GM20000 (cell line): ENCODE data around the gene SMIM44.
"Not testable (repeated sequence)": the region's sequence is repeated elsewhere in the genome, so short reads cannot be mapped to it uniquely, and the experiment has no call there.

Source experiments
- DNase-seq: peaks from one replicate; pipeline ENCODE4 v3.0.0; 2012; ENCODE audit warnings: low spot score
- TF ChIP-seq, protein P1 (sequence below): IDR thresholded peaks from 2 replicates; pipeline ENCODE4 v1.5.1; 2012; ENCODE audit warnings: mild to moderate bottlenecking, control low read depth; ENCODE audit errors: extremely low read depth, missing control alignments

SMIM44 gene

DNA sequence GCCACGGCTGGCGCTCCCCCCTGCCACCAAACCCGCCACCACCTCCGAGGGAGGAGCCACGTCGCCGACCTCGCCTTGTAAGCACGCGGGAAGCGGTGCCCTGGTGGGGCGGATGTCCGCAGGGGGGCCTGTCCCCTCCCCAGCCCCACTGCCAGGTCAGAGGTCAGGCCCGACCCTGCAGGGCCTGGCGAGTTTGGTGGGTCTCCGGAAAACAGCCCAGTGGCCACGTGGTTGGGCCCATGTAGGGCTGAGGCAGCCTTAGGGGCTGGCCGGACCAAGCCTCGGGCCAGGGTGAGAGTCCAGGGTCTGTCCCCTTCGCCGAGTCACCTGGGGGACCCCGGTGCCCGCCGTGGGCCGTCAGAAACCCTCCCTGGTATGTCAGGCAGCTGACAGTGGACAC, 29.4 kb downstream of the SMIM44 start:
- no peak for DNase-seq
- TF ChIP-seq, protein P1, sequence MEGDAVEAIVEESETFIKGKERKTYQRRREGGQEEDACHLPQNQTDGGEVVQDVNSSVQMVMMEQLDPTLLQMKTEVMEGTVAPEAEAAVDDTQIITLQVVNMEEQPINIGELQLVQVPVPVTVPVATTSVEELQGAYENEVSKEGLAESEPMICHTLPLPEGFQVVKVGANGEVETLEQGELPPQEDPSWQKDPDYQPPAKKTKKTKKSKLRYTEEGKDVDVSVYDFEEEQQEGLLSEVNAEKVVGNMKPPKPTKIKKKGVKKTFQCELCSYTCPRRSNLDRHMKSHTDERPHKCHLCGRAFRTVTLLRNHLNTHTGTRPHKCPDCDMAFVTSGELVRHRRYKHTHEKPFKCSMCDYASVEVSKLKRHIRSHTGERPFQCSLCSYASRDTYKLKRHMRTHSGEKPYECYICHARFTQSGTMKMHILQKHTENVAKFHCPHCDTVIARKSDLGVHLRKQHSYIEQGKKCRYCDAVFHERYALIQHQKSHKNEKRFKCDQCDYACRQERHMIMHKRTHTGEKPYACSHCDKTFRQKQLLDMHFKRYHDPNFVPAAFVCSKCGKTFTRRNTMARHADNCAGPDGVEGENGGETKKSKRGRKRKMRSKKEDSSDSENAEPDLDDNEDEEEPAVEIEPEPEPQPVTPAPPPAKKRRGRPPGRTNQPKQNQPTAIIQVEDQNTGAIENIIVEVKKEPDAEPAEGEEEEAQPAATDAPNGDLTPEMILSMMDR: no peak

DNA sequence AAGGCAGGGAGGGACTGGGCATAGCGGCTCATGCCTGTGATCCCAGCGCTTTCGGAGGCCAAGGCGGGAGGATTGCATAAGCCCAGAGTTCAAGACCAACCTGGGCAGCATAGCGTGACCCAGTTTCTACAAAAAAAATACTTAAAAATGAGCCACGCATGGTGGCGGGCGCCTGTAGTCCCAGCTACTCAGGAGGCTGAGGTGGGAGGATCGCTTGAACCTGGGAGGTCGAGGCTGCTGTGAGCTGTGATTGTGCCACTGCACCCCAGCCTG, 30.4 kb downstream of the SMIM44 start:
- DNase-seq: not testable (repeated sequence)

DNA sequence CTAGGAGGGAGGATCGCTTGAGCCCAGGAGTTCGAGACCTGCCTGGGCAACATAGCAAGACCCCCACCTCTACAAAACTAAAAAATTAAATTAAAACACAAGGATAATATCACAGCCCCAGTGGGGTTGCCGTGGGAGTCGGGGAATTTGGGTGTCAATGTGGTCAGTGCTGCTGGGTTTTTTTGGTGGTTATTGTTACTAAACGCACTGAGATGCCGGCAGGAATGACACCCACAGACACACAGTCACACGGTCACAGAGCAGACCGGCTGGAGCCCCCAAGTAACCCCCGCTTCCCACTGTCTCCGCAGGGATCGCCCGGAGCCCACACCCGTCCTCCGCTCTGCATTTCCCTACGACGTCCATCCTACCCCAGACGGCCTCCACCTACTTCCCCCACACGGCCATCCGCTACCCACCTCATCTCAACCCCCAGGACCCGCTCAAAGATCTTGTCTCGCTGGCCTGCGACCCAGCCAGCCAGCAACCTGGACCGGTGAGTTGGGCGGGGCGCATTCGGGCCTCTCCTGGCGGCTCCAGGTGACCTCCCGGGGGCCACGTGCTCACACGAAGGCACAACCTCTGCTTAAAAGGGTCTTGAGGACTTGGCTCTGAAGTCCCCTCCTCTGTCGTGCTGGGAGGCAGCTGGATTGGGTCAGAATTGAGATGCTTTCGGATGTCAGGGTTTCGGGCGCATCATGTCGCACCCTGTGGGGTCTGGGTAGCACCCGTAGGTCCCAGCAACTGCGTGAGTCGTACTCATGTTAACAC, 30.9 kb downstream of the SMIM44 start:
- DNase-seq: no peak
- TF ChIP-seq, protein P1: no peak

DNA sequence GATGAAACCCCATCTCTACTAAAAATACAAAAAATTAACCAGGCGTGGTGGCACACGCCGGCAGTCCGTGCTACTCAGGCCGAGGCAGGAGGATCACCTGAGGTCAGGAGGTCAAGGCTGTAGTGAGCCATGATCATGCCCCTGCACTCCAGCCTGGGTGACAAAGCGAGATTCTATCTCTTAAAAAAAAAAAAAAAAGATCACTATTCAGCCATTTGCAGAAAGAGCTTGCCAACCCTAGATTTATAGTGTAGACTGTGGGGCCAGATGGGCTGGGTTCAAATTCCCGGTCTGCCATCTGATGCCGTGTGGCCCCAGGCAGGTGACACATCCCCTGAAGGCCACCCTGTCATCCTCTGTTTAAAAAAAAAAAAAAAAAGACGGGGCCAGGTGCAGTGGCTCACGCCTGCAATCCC, 31.8 kb downstream of the SMIM44 start:
- DNase-seq: no peak
- TF ChIP-seq, protein P1: no peak

DNA sequence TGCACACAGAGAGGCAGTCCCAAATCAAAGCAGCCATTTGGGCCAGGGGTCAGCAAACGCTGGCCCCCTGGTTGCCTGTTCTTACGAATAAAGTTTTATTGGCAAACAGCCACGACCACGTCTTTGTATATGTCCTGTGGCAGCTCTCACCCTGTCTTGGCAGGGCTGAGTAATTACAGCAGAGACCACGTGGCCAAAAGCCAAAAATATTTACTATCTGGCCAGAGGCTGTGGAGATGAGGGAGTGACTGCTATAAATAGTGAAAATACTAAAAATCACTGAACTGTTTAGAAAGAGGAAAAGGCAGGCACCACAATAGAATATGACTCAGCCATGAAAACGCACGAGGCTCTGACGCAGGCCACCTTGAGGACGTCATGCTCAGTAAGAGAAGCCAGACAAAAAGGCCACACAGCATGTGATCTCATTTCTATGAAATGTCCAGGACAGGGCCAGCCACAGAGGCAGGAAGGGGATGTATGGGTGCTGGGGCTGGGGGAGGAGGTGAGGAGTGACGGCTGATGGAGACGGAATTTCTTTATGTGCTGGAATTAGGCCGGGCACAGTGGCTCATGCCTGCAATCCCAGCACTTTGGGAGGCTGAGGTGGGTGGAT, 32.3 kb downstream of the SMIM44 start:
- no peak for DNase-seq
- TF ChIP-seq, protein P1: no peak

DNA sequence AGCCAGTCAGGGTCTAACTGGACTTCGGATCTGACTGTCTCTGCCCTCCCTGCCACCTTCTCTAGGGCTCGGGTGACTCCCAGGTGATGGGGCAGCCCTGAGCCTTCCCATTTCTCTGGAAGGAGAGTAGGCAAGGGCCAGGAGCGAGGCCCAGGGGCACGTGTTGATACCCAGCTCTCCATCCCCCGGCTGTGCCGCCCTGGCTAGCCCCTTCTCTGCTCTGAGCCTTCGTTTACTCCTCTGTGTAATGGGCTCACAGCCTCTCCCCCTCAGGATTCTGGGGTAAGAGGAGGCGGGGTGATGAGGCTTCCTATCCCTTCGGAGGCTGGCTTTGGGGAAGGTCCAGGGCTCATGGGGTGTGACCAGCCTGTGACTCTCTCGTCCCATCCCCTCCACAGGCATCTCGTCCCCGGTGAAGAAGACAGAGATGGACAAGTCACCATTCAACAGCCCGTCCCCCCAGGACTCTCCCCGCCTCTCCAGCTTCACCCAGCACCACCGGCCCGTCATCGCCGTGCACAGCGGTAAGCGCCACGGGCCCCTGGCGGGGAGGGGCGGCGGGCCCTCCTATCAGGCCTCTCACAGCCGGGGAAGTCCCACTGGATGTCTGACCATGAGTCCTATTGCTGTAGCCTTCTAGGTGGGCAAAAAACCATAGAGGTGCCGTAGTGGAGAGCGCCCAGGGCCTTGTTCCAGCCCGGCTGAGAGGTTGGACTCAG, 34.5 kb downstream of the SMIM44 start:
- TF ChIP-seq, protein P1: no peak
- DNase-seq: no peak

DNA sequence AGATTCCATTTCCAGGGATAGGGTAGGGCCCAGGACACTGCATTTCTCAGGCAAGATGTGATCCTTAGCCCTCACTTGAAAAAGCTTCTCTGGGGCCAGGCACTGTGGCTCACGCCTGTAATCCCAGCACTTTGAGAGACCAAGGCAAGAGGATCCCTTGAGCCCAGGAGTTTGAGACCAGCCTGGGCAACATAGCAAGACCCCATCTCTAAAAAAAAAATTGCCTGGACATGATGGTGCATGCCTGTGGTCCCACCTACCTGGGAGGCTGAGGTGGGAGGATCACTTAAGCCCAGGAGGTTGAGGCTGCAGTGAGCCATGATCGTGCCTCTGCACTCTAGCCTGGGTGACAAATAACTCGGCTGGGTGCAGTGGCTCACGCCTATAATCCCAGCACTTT, 36.6 kb downstream of the SMIM44 start:
- not testable (repeated sequence) for DNase-seq

DNA sequence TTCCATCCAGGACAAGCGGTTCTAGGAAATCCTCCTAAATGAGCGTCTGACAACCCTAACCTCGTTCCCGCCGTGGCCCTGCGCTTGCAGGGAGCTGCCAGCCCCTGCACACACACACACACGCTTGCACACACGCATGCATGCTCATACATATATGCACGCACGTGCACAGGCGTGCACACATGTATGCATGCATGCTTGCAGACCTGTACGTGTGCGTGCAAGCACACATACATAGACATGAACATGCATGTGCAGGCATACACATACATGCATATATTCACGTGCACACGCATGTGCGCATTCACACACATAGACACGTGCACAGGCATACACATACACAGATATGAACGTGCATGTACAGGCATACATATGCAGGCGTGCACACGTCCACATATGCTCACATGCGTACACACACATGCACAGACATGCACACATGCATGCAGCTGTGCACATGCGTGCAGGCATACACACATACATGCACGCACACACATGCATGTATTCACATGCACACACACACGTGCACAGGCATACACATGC, 38.5 kb downstream of the SMIM44 start:
- TF ChIP-seq, protein P1: no peak
- DNase-seq: no peak
